Astrocyte (in vitro differentiated cells and primary cell): ENCODE results near the gene KIFC1.

Experiments used
- EZH2 ChIP-seq: IDR thresholded peaks from 2 replicates; pipeline ENCODE4 v1.6.1; 2012; ENCODE audit warnings: mild to moderate bottlenecking, low read length, inconsistent platforms; ENCODE audit not compliant: insufficient read depth
- TF ChIP-seq, protein P1 (sequence below): IDR thresholded peaks from 2 replicates; pipeline ENCODE4 v1.5.1; 2011; ENCODE audit warnings: low read depth, mild to moderate bottlenecking, inconsistent platforms, low read length, moderate library complexity; ENCODE audit not compliant: insufficient read depth

DNA sequence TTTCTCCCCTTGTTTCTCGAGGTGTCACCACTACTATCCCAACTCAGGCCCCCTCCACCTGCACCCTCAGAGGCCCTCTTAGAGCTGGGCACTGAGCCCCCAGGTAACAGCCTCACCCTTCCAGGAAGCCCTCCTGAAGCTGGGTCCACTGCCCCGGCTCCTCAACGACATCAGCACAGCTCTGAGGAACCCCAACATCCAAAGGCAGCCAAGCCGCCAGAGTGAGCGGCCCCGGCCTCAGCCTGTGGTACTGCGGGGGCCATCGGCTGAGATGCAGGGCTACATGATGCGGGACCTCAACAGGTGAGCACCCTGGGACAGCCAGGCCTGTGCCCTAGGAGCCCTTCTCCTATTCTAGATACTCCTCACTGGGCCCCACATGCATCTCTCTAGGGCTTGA is 49.8 kb downstream of the KIFC1 start:
- TF ChIP-seq, protein P1, sequence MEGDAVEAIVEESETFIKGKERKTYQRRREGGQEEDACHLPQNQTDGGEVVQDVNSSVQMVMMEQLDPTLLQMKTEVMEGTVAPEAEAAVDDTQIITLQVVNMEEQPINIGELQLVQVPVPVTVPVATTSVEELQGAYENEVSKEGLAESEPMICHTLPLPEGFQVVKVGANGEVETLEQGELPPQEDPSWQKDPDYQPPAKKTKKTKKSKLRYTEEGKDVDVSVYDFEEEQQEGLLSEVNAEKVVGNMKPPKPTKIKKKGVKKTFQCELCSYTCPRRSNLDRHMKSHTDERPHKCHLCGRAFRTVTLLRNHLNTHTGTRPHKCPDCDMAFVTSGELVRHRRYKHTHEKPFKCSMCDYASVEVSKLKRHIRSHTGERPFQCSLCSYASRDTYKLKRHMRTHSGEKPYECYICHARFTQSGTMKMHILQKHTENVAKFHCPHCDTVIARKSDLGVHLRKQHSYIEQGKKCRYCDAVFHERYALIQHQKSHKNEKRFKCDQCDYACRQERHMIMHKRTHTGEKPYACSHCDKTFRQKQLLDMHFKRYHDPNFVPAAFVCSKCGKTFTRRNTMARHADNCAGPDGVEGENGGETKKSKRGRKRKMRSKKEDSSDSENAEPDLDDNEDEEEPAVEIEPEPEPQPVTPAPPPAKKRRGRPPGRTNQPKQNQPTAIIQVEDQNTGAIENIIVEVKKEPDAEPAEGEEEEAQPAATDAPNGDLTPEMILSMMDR, result no peak
- no peak for TF ChIP-seq EZH2
